H1 (cell line): ENCODE measurements around the gene SLC24A3.

ENCODE experiments used
- CHD1 ChIP-seq: IDR thresholded peaks from 2 replicates; pipeline ENCODE4 v1.6.1; 2012; ENCODE audit warnings: low read depth, low read length, improper control_type of control experiment
- EGR1 ChIP-seq: IDR thresholded peaks from 2 replicates; pipeline ENCODE4 v1.6.1; 2011; ENCODE audit warnings: low read depth, low read length, borderline replicate concordance
- EP300 ChIP-seq, 2 experiments: IDR thresholded peaks; 1 replicate in 1 of 2; 2 replicates in 1 of 2; pipeline ENCODE4 v1.6.1; 2011 to 2012; ENCODE audit warnings: low read depth in 2 of 2, low read length in 2 of 2, mild to moderate bottlenecking in 2 of 2, borderline replicate concordance in 1 of 2, inconsistent platforms in 1 of 2, moderate library complexity in 1 of 2
- EZH2 ChIP-seq: fragments of 200-600 bp; sonication (generic); IDR thresholded peaks from 2 replicates; pipeline ENCODE4 v1.7.1; 2012; ENCODE audit warnings: low read depth, mild to moderate bottlenecking, moderate library complexity, low read length, inconsistent platforms; ENCODE audit not compliant: severe bottlenecking
- FOSL1 ChIP-seq: IDR thresholded peaks from 2 replicates; pipeline ENCODE4 v1.6.1; 2011; ENCODE audit warnings: mild to moderate bottlenecking, low read depth, low read length, moderate library complexity; ENCODE audit not compliant: insufficient read depth
- GABPA ChIP-seq: IDR thresholded peaks from 2 replicates; pipeline ENCODE4 v1.6.1; 2011; ENCODE audit warnings: mild to moderate bottlenecking, low read length, moderate library complexity, borderline replicate concordance; ENCODE audit not compliant: insufficient read depth
- JUN ChIP-seq: IDR thresholded peaks from 2 replicates; pipeline ENCODE4 v1.6.1; 2011; ENCODE audit warnings: low read depth, mild to moderate bottlenecking, improper control_type of control experiment, low read length
- PHF8 ChIP-seq: fragments of 200-600 bp; sonication (generic); conservative IDR thresholded peaks from 2 replicates; pipeline ENCODE4 v1.7.1; 2012; ENCODE audit warnings: low read depth, mild to moderate bottlenecking, inconsistent platforms, low read length, moderate library complexity
- POLR2A ChIP-seq, 2 experiments: IDR thresholded peaks; 1 replicate in 1 of 2; 2 replicates in 1 of 2; pipeline ENCODE4 v1.6.1; 2011; ENCODE audit warnings: low read depth in 2 of 2, low read length in 2 of 2, mild to moderate bottlenecking in 2 of 2; ENCODE audit errors: control extremely low read depth in 1 of 2
- POLR2AphosphoS5 ChIP-seq: IDR thresholded peaks from 2 replicates; pipeline ENCODE4 v1.6.1; 2011; ENCODE audit warnings: low read depth, low read length
- RXRA ChIP-seq: IDR thresholded peaks from 2 replicates; pipeline ENCODE4 v1.6.1; 2011; ENCODE audit warnings: low read depth, mild to moderate bottlenecking, low read length, moderate library complexity; ENCODE audit not compliant: insufficient read depth
- TAF1 ChIP-seq: IDR thresholded peaks from 2 replicates; pipeline ENCODE4 v1.6.1; 2011; ENCODE audit warnings: mild to moderate bottlenecking, low read depth, low read length
- YY1 ChIP-seq: IDR thresholded peaks from 2 replicates; pipeline ENCODE4 v1.6.1; 2011; ENCODE audit warnings: low read depth, mild to moderate bottlenecking, low read length
- TF ChIP-seq, protein P1 (sequence below), 3 experiments: IDR thresholded peaks; 1 replicate in 2 of 3; 2 replicates in 1 of 3; pipeline versions ENCODE4 v1.5.1 to v1.6.1; 2011; ENCODE audit warnings: low read length in 3 of 3, mild to moderate bottlenecking in 3 of 3, inconsistent platforms in 2 of 3, low read depth in 1 of 3, moderate library complexity in 1 of 3; ENCODE audit not compliant: insufficient read depth in 1 of 3; ENCODE audit errors: control extremely low read depth in 1 of 3

DNA sequence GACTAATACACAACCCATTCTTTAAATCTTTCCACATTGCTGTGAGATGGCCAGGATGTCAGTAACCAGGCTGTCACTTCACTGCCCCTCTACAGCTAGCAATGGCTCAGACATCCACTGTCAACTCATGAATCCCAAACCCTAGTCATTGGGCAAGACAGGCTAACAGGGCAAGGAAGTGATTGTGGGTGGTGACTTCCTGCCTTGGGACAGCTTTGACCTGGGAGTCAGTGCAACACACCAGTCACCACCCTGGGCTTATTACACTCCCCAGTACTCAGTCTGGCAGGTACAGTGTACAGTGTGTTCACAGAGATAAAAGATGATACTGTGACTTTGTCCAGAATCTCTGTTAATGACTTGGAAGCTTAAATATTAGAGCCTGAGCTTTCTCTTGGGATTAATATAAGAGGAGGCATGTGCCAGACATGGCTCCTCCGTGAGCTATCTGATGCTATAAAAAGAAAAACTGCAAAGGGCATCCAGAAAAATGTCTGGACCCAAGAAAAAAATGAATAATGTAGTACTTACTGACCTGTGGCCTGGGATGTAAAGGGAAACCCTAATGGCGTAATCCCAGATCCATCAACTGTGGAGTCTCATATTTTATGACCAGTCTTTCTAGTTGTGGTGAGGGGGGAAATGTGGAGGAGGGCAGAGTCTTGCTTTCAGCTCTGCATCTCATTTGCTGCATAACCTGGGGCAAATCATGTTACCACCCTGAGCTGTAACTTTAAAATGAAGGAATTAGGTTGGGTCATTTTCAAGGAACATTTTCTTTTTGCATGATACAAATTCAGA lies 244.4 kb downstream of the SLC24A3 start:
- TF ChIP-seq EZH2: no peak
- no peak for TF ChIP-seq CHD1
- TF ChIP-seq RXRA: no peak
- TF ChIP-seq, protein P1, sequence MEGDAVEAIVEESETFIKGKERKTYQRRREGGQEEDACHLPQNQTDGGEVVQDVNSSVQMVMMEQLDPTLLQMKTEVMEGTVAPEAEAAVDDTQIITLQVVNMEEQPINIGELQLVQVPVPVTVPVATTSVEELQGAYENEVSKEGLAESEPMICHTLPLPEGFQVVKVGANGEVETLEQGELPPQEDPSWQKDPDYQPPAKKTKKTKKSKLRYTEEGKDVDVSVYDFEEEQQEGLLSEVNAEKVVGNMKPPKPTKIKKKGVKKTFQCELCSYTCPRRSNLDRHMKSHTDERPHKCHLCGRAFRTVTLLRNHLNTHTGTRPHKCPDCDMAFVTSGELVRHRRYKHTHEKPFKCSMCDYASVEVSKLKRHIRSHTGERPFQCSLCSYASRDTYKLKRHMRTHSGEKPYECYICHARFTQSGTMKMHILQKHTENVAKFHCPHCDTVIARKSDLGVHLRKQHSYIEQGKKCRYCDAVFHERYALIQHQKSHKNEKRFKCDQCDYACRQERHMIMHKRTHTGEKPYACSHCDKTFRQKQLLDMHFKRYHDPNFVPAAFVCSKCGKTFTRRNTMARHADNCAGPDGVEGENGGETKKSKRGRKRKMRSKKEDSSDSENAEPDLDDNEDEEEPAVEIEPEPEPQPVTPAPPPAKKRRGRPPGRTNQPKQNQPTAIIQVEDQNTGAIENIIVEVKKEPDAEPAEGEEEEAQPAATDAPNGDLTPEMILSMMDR (IDR thresholded peaks at IDR 0.05; ENCODE audit: control extremely low read depth in 1 of 3, insufficient read depth in 1 of 3, low read depth in 1 of 3, low read length in 3 of 3): no peak
- TF ChIP-seq GABPA: no peak
- no peak for TF ChIP-seq EP300 (IDR thresholded peaks at IDR 0.05; ENCODE audit: borderline replicate concordance in 1 of 2, low read depth in 2 of 2, low read length in 2 of 2)
- TF ChIP-seq TAF1: no peak
- no peak for TF ChIP-seq JUN
- TF ChIP-seq POLR2AphosphoS5: no peak
- no peak for TF ChIP-seq EGR1
- TF ChIP-seq FOSL1: no peak
- no peak for TF ChIP-seq POLR2A (IDR thresholded peaks at IDR 0.05; ENCODE audit: control extremely low read depth in 1 of 2, low read depth in 2 of 2, low read length in 2 of 2)
- no peak for TF ChIP-seq YY1
- TF ChIP-seq PHF8: no peak
